ENCODE measurements around the gene GFER. TPM values are rescaled to one million over a fixed set of nuclear protein-coding genes. Genes with fewer than 3 reads are reported as not detected.

The GFER gene
- total RNA-seq, 2 experiments from 2014 or later = 25.0 to 25.8 TPM

- no peaks in the 10 kb centered on the region for H3K36me3 Mint-ChIP-seq (ENCODE audit: low read depth)
- ChIA-PET CTCF (interaction anchor here (0.5 to 3.4 kb wide), 4 partner anchors 16 to 120 kb away, joined by 3 to 42 read pairs (median 3); partner anchors contain the start of gene NOXO1), POLR2A (interaction anchor here (1.2 kb wide), 1 partner anchor 135 kb away, joined by 4 read pairs; the partner anchor contains the start of gene TRAF7)
- ATAC-seq (no peak), DNase-seq (peak; percentile 41)
- H3K4me1 Mint-ChIP-seq = peaks cover 15% of the 10 kb centered on the region
- intact Hi-C loops (cut with DNase I, micrococcal nuclease) = loop anchor here (5.0 to 10.0 kb wide), 2 partner anchors 42 to 465 kb away; no protein-coding TSS in a partner anchor
- H3K27me3 Mint-ChIP-seq = peaks cover 22% of the 10 kb centered on the region
- H3K4me3 Mint-ChIP-seq = no peak overlapping the region
- H3K9me3 Mint-ChIP-seq (ENCODE audit: low read depth) = no peaks in the 10 kb centered on the region
- no peak overlapping the region for H3K27ac Mint-ChIP-seq
Observed at GRCh38 chr16:2019921-2020831, 36.2 kb downstream of the GFER start.

GRCh38 chr16:2022723-2023091 lies 38.7 kb downstream of the GFER start:
- DNase-seq = no peak
- Mint-ChIP-seq H3K27ac (no peak overlapping the region), H3K36me3 (ENCODE audit: low read depth) (no peaks in the 10 kb centered on the region), H3K27me3 (peaks cover 29% of the 10 kb centered on the region), H3K4me1 (peaks cover 15% of the 10 kb centered on the region), H3K4me3 (peak overlapping the region; percentile 46), H3K9me3 (ENCODE audit: low read depth) (no peaks in the 10 kb centered on the region)
- peak; percentile 35 for ATAC-seq
- POLR2A ChIA-PET = interaction anchor here (0.6 to 1.6 kb wide), 2 partner anchors 27 to 133 kb away, joined by 3 to 5 read pairs; partner anchors contain the start of gene TRAF7
- CTCF ChIA-PET = interaction anchor here (0.6 to 3.4 kb wide), 13 partner anchors 9 to 408 kb away, joined by 3 to 42 read pairs (median 3); partner anchors contain the start of genes HS3ST6, NTHL1, TRAF7 and TSC2
- intact Hi-C loops (cut with DNase I, micrococcal nuclease) = loop anchor here (1.0 to 10.0 kb wide), 14 partner anchors 12 to 479 kb away; partner anchors contain the start of genes CCNF (in 1 of the 2), ECI1 (in 1 of the 2), NTHL1 (in 1 of the 2) and RNPS1 (in 1 of the 2)

- intact Hi-C loops (cut with DNase I, micrococcal nuclease) = loop anchor here (1.0 to 10.0 kb wide), 14 partner anchors 13 to 478 kb away; partner anchors contain the start of genes CCNF (in 1 of the 2), ECI1 (in 1 of the 2), NTHL1 (in 1 of the 2) and RNPS1 (in 1 of the 2)
- Mint-ChIP-seq H3K27ac (no peak overlapping the region), H3K4me1 (peaks cover 15% of the 10 kb centered on the region), H3K27me3 (peaks cover 27% of the 10 kb centered on the region), H3K36me3 (ENCODE audit: low read depth) (no peaks in the 10 kb centered on the region), H3K4me3 (peak overlapping the region; percentile 46), H3K9me3 (ENCODE audit: low read depth) (no peaks in the 10 kb centered on the region)
- peak; percentile 86 for ATAC-seq
- ChIA-PET CTCF (interaction anchor here (0.6 to 3.4 kb wide), 11 partner anchors 9 to 132 kb away, joined by 3 to 42 read pairs (median 4); partner anchors contain the start of genes HS3ST6, NTHL1, PKD1 and TRAF7), POLR2A (interaction anchor here (1.1 to 1.6 kb wide), 2 partner anchors 132 kb away, joined by 4 to 5 read pairs; partner anchors contain the start of gene TRAF7)
- peak; percentile 97 for DNase-seq
Observed at GRCh38 chr16:2023092-2024031, 39.4 kb downstream of the GFER start.

- no peak overlapping the region for H3K4me3 Mint-ChIP-seq
- no peaks in the 10 kb centered on the region for H3K36me3 Mint-ChIP-seq (ENCODE audit: low read depth)
- no peaks in the 10 kb centered on the region for H3K9me3 Mint-ChIP-seq (ENCODE audit: low read depth)
- ATAC-seq (no peak), DNase-seq (no peak)
- H3K4me1 Mint-ChIP-seq = peaks cover 15% of the 10 kb centered on the region
- peak overlapping the region; percentile 60 for H3K27ac Mint-ChIP-seq
- ChIA-PET CTCF (interaction anchor here (1.2 to 1.5 kb wide), 2 partner anchors 9 to 112 kb away, joined by 4 read pairs; partner anchors contain the start of gene PKD1), POLR2A (interaction anchor here (1.1 kb wide), 1 partner anchor 131 kb away, joined by 4 read pairs; the partner anchor contains the start of gene TRAF7)
- intact Hi-C loops (cut with DNase I, micrococcal nuclease) = loop anchor here (5.0 to 10.0 kb wide), 2 partner anchors 38 to 461 kb away; no protein-coding TSS in a partner anchor
- H3K27me3 Mint-ChIP-seq = peaks cover 23% of the 10 kb centered on the region
Observed at GRCh38 chr16:2024032-2024420, 40.0 kb downstream of the GFER start.

- intact Hi-C loops (cut with DNase I, micrococcal nuclease) = loop anchor here in 1 of 2 experiments (10.0 kb wide), 1 partner anchor 460 kb away; no protein-coding TSS in a partner anchor
- POLR2A ChIA-PET = interaction anchor here (0.6 kb wide), 1 partner anchor 127 kb away, joined by 4 read pairs; no protein-coding TSS in a partner anchor
- Mint-ChIP-seq H3K9me3 (ENCODE audit: low read depth) (no peaks in the 10 kb centered on the region), H3K36me3 (ENCODE audit: low read depth) (no peaks in the 10 kb centered on the region), H3K4me3 (no peak overlapping the region), H3K27me3 (peaks cover 19% of the 10 kb centered on the region), H3K4me1 (peaks cover 15% of the 10 kb centered on the region), H3K27ac (no peak overlapping the region)
- CTCF ChIA-PET = interaction anchor here (1.4 kb wide), 1 partner anchor 115 kb away, joined by 4 read pairs; no protein-coding TSS in a partner anchor
- ATAC-seq (no peak), DNase-seq (no peak)
Observed at GRCh38 chr16:2025251-2025650, 41.3 kb downstream of the GFER start.

GRCh38 chr16:2025878-2026460 lies 42.0 kb downstream of the GFER start:
- DNase-seq (no peak), ATAC-seq (no peak)
- Mint-ChIP-seq H3K36me3 (ENCODE audit: low read depth) (no peaks in the 10 kb centered on the region), H3K4me1 (peaks cover 10% of the 10 kb centered on the region), H3K9me3 (ENCODE audit: low read depth) (no peaks in the 10 kb centered on the region), H3K27me3 (peaks cover 17% of the 10 kb centered on the region), H3K27ac (no peak overlapping the region), H3K4me3 (peak overlapping the region; percentile 29)
- intact Hi-C loops (cut with DNase I, micrococcal nuclease) = loop anchor here in 1 of 2 experiments (10.0 kb wide), 1 partner anchor 459 kb away; no protein-coding TSS in a partner anchor
- ChIA-PET CTCF (no interaction called here), POLR2A (no interaction called here)

- ATAC-seq (peak; percentile 2), DNase-seq (peak; percentile 38)
- H3K27me3 Mint-ChIP-seq = peaks cover 15% of the 10 kb centered on the region
- intact Hi-C loops (cut with DNase I, micrococcal nuclease) = loop anchor here in 1 of 2 experiments (10.0 kb wide), 1 partner anchor 458 kb away; no protein-coding TSS in a partner anchor
- CTCF ChIA-PET = no interaction called here
- H3K4me3 Mint-ChIP-seq = peak within 1 kb of the TSS; percentile 49
- POLR2A ChIA-PET = interaction anchor here (0.6 kb wide), 1 partner anchor 20 kb away, joined by 3 read pairs; no protein-coding TSS in a partner anchor
- no peaks in the 10 kb centered on the region for H3K36me3 Mint-ChIP-seq (ENCODE audit: low read depth)
- H3K4me1 Mint-ChIP-seq = peaks cover 10% of the 10 kb centered on the region
- no peaks in the 10 kb centered on the region for H3K9me3 Mint-ChIP-seq (ENCODE audit: low read depth)
- H3K27ac Mint-ChIP-seq = no peak within 1 kb of the TSS
Observed at GRCh38 chr16:2026461-2027023, 42.5 kb downstream of the GFER start, which contains the start of gene NHERF2. NHERF2 (plus strand) TSS chr16:2026902; CDS start chr16:2027006, 104 bp downstream.

GRCh38 chr16:2027024-2028010 lies 43.3 kb downstream of the GFER start:
- intact Hi-C loops (cut with DNase I, micrococcal nuclease) = loop anchor here in 1 of 2 experiments (10.0 kb wide), 1 partner anchor 457 kb away; no protein-coding TSS in a partner anchor
- ATAC-seq = peak; percentile 8
- Mint-ChIP-seq H3K27ac (no peak overlapping the region), H3K9me3 (ENCODE audit: low read depth) (no peaks in the 10 kb centered on the region), H3K4me1 (peaks cover 10% of the 10 kb centered on the region), H3K36me3 (ENCODE audit: low read depth) (no peaks in the 10 kb centered on the region), H3K4me3 (peak overlapping the region; percentile 49), H3K27me3 (peaks cover 10% of the 10 kb centered on the region)
- CTCF ChIA-PET = interaction anchor here (1.0 to 1.4 kb wide), 3 partner anchors 12 to 113 kb away, joined by 3 to 4 read pairs (median 3); partner anchors contain the start of genes NTHL1 and TSC2
- DNase-seq = peak; percentile 34
- POLR2A ChIA-PET = interaction anchor here (0.6 kb wide), 1 partner anchor 19 kb away, joined by 3 read pairs; no protein-coding TSS in a partner anchor

GRCh38 chr16:2028146-2028545 lies 44.2 kb downstream of the GFER start:
- H3K4me1 Mint-ChIP-seq = peaks cover 4% of the 10 kb centered on the region
- ChIA-PET POLR2A (no interaction called here), CTCF (interaction anchor here (1.0 to 1.4 kb wide), 3 partner anchors 11 to 112 kb away, joined by 3 to 4 read pairs (median 3); partner anchors contain the start of genes NTHL1 and TSC2)
- H3K4me3 Mint-ChIP-seq = no peak overlapping the region
- H3K27me3 Mint-ChIP-seq = peaks cover 7% of the 10 kb centered on the region
- no peak overlapping the region for H3K27ac Mint-ChIP-seq
- ATAC-seq = no peak
- intact Hi-C loops (cut with DNase I, micrococcal nuclease) = loop anchor here in 1 of 2 experiments (10.0 kb wide), 1 partner anchor 457 kb away; no protein-coding TSS in a partner anchor
- DNase-seq = no peak
- no peaks in the 10 kb centered on the region for H3K9me3 Mint-ChIP-seq (ENCODE audit: low read depth)
- no peaks in the 10 kb centered on the region for H3K36me3 Mint-ChIP-seq (ENCODE audit: low read depth)

Measured in activated CD4-positive, alpha-beta T cell treated with anti-CD3 and anti-CD28 coated beads for 36 hours (primary cell).